GM21737 (cell line): Measurements from ENCODE around the gene B4GALT6.

Source experiments
- ATAC-seq: cut with Tn5 transposase; IDR thresholded peaks from one replicate; pipeline ENCODE4 v1.9.1; 2021; ENCODE audit warnings: mild to moderate bottlenecking, moderate library complexity; ENCODE audit not compliant: unreplicated experiment

B4GALT6 gene

GRCh38 chr18:31596081-31596872 is 88.1 kb downstream of the B4GALT6 start:
- no peak for ATAC-seq

GRCh38 chr18:31595121-31595771 is 89.1 kb downstream of the B4GALT6 start:
- no peak for ATAC-seq

GRCh38 chr18:31592506-31593157 is 91.7 kb downstream of the B4GALT6 start:
- no peak for ATAC-seq

GRCh38 chr18:31591628-31592027 is 92.8 kb downstream of the B4GALT6 start, which contains the start of gene TTR:
TSS of gene TTR (plus strand) at chr18:31591877. CDS start at chr18:31591903, 26 bp downstream.
- no peak for ATAC-seq

- ATAC-seq = no peak
Measured at GRCh38 chr18:31591113-31591512, 93.3 kb downstream of the B4GALT6 start.

GRCh38 chr18:31590570-31590969 is 93.8 kb downstream of the B4GALT6 start:
- ATAC-seq = no peak

- ATAC-seq = no peak
Measured at GRCh38 chr18:31587529-31587928, 96.9 kb downstream of the B4GALT6 start.

GRCh38 chr18:31586616-31587015 is 97.8 kb downstream of the B4GALT6 start:
- no peak for ATAC-seq

- no peak for ATAC-seq
Measured at GRCh38 chr18:31585991-31586390, 98.4 kb downstream of the B4GALT6 start.

- no peak for ATAC-seq
Measured at GRCh38 chr18:31583185-31583854, 101.1 kb downstream of the B4GALT6 start.

- no peak for ATAC-seq
Measured at GRCh38 chr18:31581498-31582197, 102.7 kb downstream of the B4GALT6 start.

- no peak for ATAC-seq
Measured at GRCh38 chr18:31579375-31579774, 105.0 kb downstream of the B4GALT6 start.

- no peak for ATAC-seq
Measured at GRCh38 chr18:31578126-31578525, 106.3 kb downstream of the B4GALT6 start.

GRCh38 chr18:31577195-31577594 is 107.2 kb downstream of the B4GALT6 start:
- no peak for ATAC-seq

GRCh38 chr18:31576670-31577069 is 107.7 kb downstream of the B4GALT6 start:
- ATAC-seq = no peak

- no peak for ATAC-seq
Measured at GRCh38 chr18:31575515-31576257, 108.7 kb downstream of the B4GALT6 start.

- ATAC-seq = no peak
Measured at GRCh38 chr18:31574359-31574758, 110.0 kb downstream of the B4GALT6 start.
